Measurements from ENCODE around the gene MAD1L1.
"Not testable (repeated sequence)": the region's sequence is repeated elsewhere in the genome, so short reads cannot be mapped to it uniquely, and the experiment has no call there.

The MAD1L1 gene

DNA sequence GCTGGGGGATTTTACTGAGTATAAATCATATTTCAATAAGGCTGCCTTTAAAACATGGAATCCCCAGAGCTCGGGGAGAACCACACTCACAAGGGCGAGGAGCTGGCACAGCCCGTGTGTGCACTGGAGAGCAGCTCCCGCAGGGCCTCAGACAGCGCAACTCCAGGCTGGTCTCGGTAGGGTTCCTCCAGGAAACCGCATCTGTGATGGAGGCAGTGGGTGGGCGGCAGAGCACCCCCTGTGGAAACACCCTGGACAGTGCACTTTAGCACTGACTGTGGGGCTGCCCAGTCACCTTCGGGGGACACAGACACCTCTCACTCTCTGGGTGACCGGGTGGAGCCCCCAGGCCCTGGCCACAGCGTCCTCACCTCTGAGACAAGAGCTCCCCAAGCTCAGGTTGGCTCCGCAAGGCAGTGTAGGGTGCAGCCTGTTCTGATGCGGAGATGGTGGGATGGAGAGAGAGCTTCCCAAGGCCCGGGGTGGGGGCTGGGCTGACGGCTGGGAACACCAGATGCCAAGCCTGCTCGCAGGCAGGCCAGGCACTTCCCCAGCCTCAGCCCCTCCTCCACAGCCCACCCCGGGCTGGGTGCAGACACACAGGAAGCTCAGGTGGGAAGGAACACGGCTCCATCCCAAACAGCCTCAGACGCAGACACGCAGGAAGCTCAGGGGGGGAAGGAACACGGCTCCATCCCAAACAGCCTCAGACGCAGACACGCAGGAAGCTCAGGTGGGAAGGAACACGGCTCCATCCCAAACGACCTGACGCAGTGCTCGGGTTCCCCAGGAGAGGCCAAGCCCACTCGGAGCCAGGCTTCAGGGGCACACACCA is 224.4 kb downstream of the MAD1L1 start:
- no peak overlapping the region for H3K4me3 ChIP-seq (ENCODE audit: low read depth, low read length)

DNA sequence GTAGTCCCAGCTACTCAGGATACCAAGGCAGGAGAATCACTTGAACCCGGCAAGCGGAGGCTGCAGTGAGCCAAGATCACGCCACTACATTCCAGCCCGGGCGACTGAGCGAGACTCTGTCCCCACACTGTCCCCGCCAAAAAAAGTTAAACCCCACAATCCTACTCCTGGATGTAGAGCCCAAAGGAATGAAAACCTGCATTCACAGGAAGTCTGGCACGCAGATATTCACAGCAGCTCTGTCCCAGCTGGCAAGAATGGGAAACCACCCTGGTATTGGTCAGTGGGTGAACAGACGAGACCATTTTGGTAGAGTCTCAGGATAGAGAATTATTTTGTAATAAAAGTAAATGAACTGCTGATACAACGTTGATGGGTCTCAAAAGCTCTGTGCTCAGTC is 225.2 kb downstream of the MAD1L1 start:
- no peak overlapping the region for H3K4me3 ChIP-seq (ENCODE audit: low read depth, low read length)

DNA sequence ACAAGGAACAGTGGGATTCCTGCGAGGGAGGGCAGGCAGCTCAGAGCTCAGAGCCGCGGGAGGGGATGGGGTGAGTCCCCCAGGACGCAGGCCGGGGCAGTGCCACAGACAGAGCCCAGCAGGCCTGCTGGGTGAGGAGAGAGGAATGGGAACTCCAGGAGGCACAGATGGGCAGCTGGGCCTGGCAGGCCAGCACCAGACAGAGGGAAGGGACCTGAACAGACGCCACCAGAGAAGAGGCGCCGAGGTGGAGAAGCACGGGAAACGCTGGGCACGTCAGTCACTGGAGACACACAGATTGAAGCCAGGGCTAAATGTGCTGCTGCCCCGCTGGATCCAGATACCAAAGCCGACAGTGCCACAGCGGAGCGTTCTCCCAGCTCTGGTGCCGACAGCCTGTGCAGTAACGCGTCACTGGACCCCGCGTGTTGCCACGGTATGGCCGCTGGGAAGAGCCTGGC is 225.8 kb downstream of the MAD1L1 start:
- no peak overlapping the region for H3K4me3 ChIP-seq (ENCODE audit: low read depth, low read length)

DNA sequence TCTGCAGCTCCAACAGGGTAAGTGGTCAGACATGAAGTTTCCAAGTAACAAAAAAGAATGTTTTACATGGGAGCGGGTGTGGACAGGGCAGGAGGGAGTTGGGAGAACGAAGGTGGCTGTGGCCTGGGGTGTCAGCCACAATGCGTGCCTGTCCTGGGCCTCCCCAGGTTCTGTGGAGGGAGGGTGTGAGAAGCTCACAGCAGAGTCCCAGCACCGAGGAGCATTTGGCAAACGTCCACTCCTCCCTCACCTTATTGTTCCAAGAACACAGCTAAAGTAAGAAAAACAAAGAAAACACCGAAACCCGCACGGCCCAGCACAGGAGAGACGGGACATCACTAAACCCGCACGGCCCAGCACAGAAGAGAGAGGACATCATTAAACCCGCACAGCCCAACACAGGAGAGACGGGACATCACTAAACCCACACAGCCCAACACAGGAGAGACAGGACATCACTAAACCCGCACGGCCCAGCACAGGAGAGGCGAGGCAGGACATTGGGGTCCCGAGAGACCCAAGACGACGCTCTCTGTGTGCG is 226.4 kb downstream of the MAD1L1 start:
- no peak overlapping the region for H3K4me3 ChIP-seq (ENCODE audit: low read depth, low read length)

DNA sequence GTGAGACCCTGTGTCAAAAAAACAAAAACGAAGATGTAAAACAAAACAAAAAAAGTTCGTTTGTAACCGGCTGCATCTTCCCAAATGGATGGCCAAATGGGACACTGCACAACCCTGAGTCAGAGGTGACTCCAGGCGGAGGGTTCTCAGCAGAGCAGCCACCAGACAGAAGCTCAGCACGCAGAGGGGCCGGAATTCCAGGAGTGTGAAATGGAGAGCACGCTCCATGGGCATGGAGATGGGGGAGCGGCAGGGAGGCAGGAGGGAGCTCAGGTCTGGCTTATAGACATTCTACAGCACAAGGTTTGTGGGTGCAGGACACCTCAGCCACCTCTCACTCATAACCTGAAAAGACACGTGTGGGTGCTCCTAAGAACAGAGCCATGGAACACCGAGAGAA is 227.0 kb downstream of the MAD1L1 start:
- H3K4me3 ChIP-seq (ENCODE audit: low read depth, low read length): no peak overlapping the region

DNA sequence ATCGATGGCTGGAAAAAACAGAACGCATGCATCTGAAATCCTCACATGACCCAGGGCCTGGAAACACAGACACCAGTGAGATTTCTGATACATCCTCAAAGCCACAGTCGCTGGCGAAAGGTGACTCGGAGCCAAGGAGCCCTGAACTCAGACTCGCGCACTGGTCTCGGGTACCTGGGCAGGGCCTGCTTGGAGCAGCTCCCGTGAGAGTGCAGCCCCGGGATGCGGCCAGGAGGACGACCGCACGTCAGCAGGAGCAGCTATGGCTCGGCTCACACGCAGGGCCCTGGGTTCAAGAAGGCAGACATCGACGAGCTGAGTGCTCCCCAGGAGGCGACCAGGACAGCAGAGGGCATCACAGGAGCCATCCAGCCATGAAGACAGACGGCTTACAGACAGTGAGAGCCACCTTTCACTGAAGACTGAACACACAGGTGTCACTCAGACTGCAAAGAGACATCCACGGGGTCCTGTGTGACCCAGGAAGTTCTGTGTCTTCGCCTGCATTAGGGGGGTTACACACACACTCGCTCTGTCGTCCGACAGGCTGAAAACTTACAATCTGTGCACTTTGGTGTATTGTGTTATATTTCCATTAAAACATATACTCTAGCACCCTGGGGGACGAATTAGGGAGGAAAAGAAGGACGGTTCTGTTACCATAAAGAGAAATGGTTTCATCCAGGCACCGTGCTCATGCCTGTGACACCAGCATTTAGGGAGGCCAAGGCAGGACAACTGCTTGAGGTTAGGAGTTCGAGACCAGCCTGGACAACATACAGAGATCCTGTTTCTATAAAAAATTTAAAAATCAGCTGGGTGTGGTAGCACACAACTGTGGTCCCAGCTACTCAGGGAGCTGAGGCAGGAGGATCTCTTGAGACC is 227.7 kb downstream of the MAD1L1 start:
- no peak overlapping the region for H3K4me3 ChIP-seq (ENCODE audit: low read depth, low read length)

DNA sequence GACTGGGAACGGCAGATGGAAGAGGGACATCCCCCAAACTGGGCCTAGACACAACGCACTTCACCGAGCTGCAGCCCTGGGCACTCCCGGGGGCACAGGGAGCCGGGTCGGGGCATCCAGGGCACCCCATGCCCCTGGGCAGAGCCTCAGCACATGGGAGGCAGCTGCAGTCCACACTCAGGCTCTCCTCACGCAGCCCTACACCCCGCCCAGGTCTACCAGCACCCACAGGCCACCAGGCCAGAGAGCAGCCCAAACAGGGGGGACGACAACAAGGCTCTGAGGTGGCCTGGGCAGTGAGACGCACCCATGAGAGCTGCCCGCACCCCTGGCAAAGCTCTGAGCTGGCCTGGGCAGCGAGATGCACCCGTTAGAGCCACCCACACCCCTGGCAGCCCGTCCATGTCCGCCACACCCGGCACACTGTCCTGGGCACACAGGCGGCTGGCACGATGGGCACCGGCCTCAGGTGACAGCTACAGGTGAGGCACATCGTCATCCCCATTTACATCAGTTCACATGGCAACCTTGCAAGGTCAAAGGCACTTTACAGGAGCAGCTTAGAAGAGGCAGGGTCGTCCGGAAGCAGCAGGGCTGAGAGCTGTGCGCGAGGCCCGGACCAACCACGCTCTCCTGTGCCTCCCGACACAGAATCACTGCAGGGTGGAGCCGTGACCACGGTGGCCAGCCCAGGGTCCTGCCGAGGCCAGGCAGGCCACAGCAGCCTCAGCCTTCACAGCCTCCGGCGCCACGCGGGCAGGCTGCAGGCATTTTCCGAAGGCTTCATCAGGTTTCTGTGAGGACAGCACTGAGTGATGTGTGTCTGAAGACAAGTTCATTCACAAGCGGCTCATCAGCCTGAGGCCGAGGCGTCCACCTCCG is 228.6 kb downstream of the MAD1L1 start:
- no peak overlapping the region for H3K4me3 ChIP-seq (ENCODE audit: low read depth, low read length)

DNA sequence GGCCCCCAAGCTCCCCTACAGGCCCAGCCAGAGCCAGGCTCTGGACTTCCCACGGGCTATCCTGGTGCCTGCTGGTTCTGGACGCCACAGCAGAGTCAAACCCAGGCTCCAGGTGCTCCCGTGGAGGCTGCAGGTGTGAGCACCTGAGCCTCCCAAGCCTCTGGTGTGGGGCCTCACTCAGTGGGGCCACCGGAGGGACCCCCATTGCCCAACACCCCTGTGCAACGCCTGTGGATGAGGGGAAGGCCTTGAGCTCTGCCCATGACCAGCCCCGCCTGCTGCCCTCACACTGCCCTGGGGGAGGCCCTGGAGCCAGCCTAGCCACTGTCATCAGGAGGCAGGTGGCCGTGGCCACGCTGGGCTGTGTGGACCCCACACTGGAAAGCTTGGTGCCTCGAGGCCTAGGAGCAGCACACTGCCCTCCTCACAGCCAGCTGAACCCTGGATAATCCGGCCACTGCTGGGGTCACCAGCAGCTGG is 229.3 kb downstream of the MAD1L1 start:
- no peak overlapping the region for H3K4me3 ChIP-seq (ENCODE audit: low read depth, low read length)

DNA sequence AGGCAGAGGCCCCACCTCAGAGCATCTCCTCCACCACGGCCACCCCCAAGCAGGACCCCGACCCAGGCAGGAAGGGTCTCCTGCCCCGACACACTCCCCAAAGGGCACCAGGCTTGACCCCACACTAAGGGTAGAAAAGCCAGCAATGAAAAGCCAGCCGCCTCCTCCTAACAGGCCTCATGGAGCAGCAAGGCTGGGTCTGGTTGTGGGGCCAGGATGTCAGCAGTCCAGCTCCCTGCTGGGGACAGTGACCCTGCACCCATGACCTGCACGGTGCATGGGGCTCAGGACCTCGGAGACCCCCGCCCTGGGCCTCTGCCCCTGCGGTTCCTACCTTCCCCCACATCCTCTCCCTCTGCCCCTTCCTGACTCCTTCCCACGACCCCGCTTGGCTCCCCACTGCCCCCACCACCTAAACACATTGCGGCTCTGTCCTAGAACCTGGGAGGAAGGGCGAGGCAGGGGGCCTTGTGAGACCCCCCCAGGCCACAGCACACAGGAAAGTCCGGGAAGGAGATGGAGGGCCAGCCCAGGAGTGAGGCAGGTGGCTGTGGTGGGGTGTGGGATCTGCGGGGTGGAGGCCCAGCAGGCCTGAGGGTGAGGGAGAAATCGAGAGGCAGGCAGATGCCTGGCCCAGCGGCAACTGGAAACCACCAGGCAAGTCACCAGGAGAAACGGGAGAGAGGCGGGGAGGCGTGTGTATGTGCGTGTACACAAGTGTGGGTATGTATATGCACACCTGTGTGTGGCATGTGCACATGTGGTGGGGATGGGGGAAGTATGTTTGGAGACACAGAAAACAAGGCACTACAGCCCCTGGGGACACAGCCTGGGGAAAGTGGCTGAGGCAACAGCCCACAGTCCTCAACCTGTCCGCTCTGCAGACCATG is 229.9 kb downstream of the MAD1L1 start:
- H3K4me3 ChIP-seq (ENCODE audit: low read depth, low read length): no peak overlapping the region

DNA sequence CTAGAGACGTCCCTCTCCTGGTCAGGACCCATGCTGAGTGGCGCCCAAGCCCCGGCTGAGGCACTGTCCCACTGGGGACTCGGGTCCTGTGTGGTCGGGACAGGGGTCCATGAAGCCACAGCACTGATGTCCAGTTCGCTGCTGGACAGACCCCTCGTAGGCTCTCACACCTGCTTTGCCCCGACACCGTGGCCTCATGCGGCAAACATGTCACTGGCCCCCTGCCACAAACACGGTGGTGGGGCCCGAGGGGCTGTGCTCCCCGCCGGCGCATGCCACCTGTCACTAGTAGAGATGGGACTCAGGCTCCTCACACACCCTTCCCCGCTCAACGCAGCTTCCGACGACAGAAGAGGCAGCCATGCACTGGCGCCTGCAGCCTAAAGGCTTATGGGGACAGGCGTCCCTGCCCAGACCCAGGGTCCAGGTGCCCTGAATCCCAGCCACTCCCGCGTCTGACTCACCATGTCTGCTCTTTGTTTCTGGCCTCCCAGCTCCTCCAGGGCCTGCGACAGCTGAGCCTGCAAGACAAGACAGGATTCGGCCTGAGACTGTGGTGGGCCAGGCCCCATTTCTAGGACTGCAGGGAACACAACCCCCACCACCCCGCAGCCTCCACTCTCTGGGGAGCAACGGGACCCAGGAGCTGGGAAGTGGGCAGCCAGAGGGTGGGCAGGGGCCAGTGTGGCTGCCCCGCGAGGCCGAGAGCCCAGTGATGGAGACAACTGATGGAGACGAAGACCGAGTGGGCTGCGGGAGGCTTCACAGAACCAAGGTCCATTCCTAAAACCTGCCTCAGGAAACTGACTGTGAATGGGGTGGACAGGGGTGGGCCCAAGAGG is 230.9 kb downstream of the MAD1L1 start:
- no peak overlapping the region for H3K4me3 ChIP-seq (ENCODE audit: low read depth, low read length)

DNA sequence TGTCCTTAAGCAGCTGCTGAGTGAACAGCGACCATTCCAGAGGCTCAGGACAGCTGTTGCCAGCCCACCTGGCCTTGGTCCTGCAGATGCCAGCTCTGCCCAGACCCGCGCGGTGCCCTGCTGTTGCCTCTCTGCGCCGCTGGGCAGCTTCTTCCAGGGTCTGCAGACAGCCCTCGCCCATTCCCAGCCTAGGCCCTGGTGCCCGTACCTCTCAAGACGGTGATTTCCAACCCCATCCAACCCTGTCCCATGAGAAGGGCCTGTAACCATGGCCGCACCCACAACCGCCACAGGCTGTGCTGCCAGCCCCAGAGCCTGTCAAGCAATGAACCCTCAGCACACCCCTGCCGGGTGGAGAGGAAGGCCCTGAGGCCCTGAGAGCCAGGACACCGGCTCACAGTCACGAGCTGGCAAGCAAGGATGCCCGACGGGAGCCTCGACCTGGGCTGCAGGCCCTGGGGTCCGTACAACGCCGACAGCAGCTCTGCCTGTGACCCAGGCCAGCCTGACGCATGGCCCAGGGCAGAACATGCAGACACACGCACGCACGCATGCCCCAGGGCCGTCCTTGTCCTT is 231.9 kb downstream of the MAD1L1 start:
- no peak overlapping the region for H3K4me3 ChIP-seq (ENCODE audit: low read depth, low read length)

DNA sequence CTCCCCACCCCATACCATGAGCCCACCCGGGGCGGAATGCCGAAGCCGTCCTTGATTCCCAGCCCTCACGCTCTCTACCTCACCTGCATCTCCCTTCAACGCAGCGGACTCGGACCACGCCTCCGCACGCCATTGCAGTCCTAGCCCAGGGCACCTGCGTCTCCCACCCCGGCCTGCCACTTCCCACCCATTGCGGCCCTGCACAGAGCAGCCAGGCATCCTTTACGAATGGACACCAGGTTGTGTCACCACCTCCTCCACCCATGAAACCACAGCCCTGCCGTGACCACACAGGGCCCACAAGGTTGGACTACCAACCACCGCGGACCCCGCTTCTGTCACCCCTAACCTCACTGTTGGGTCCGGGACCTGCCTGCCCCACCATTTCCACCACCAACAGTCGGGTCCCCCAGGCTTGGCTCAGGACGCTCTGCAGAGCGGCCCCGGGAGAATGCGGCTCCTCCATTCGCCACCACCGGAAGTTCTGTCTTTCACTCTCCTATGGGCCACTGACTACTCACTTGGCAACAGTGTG is 232.5 kb downstream of the MAD1L1 start:
- H3K4me3 ChIP-seq (ENCODE audit: low read depth, low read length): no peak overlapping the region

DNA sequence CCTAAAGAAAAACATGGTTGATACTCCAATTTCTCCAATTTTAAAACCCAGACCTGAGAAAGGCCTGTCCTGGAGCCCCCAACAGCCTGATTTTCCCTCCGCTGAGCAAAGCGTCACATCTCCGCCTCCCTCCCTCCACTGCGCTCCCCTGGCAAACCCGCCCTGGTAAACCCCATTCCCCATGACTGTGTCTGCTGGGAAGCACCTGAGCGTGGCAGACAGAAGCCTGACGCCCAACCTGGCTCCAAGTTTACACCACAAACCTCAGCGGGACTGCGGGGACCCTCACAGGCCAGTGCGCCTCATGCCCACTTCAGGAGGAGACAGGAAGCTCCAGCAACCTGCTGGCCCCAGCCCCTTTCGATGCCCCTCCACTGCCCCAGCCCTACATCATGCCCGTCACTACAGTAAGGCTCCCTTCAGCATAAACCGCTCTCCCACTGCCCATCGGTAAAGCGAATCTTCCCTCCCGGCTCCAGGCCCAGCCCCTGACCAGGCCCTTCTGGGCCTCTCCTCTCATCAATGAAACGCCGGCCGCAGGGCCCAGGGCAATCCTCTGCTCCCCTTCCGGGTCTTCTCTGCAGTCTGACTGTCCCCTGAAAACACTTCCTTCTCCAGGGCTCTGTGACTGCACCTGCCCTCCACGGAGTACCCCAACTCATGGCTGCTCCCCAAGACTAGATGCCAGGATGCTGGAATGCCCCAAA is 233.3 kb downstream of the MAD1L1 start:
- no peak overlapping the region for H3K4me3 ChIP-seq (ENCODE audit: low read depth, low read length)

DNA sequence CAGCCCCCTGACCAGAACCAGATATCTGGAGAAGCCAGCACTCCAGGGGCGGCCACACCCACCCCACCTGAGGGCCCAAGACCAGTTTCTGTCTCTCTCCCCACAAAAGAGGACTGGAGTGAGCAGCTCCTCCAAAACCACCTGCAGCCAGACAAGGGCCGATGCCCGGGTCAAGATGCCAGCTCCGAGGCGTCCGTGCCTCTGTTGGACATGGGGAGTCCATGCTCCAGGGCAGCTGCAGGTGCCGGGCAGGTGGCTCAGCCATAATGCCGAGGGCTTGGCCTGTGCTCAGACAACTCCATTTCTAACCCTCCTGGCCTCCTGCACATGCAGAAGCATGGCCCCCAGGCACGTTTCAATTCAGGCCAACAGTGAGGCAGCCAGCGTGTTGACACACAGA is 234.6 kb downstream of the MAD1L1 start:
- H3K4me3 ChIP-seq (ENCODE audit: low read depth, low read length): no peak overlapping the region

DNA sequence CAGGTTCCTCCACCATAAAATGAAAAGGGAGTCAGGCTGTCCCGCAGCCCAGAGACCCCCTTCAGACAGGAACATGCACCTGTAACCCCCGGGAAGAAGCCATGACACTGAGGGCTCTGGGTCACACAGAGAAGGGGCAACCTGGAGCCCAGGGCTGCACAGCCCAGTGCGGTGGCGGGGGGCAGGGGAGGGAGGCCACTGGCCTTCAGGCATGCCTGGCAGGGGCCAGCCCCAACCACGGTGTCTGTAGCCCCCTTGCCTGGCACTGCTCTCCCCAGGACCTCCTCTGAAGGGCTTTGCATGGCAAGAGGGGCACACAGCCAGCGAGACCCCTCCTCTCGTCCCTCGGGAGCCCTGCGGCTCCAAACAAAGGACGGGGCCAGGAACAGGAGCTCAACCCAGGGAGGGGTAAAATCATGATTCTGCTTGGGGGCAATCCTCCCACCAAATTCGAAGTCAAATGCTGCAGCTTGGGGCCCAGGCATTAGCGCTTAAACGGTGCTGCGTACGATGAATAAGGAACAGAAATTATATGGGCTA is 235.1 kb downstream of the MAD1L1 start:
- H3K4me3 ChIP-seq (ENCODE audit: low read depth, low read length): no peak overlapping the region

DNA sequence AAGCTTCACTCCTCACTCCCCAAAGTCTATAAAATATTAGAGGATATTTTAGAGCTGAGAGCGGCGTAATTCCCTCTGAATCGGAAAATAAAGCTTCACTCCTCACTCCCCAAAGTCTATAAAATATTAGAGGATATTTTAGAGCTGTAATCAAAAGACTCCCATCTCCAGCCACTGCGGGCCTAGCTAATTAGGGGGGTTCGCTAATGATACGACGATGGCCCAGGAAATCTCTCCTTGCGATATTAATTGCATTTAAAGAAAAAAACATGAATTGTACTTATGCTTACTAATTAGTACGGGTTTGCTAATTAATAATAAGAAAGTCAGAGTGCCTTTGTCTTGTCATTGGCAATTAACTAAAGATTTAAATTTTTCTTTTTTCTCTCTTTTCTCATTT is 235.9 kb downstream of the MAD1L1 start:
- H3K4me3 ChIP-seq (ENCODE audit: low read depth, low read length): no peak overlapping the region

DNA sequence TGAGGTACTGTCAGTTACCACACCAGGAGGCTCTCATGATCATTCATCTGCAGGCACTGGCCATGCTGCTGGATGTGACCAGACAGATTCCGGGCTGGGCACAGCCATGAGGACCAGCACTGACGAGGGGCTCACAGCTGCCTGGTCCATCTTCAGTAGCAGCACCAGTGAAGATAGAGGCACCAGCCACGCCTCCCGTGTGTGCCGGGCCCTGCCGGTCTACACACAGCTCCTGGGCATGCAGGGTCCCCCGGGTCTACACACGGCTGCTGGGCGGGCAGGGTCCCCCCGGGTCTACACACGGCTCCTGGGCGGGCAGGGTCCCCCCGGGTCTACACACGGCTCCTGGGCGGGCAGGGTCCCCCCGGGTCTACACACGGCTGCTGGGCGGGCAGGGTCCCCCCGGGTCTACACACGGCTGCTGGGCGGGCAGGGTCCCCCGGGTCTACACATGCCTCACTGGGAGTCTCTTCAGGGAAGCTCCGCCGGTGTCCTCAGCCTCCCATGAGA is 236.8 kb downstream of the MAD1L1 start:
- H3K4me3 ChIP-seq (ENCODE audit: low read depth, low read length): not testable (repeated sequence)
